Ishikawa (cell line): Measurements from ENCODE around the gene CA10.

Experiments
- CEBPB ChIP-seq: IDR thresholded peaks from 2 replicates; pipeline ENCODE4 v1.6.1; 2012
- CREB1 ChIP-seq: IDR thresholded peaks from 2 replicates; pipeline ENCODE4 v1.6.1; 2012; ENCODE audit warnings: low read depth
- EGR1 ChIP-seq: IDR thresholded peaks from 2 replicates; pipeline ENCODE4 v1.6.1; 2012
- EP300 ChIP-seq: IDR thresholded peaks from 2 replicates; pipeline ENCODE4 v1.6.1; 2012; ENCODE audit warnings: borderline replicate concordance
- FOXM1 ChIP-seq: IDR thresholded peaks from 2 replicates; pipeline ENCODE4 v1.6.1; 2012; ENCODE audit warnings: low read depth, borderline replicate concordance
- MAX ChIP-seq: IDR thresholded peaks from 2 replicates; pipeline ENCODE4 v1.6.1; 2012
- NFIC ChIP-seq: IDR thresholded peaks from 2 replicates; pipeline ENCODE4 v1.6.1; 2012
- RAD21 ChIP-seq: IDR thresholded peaks from 2 replicates; pipeline ENCODE4 v1.6.1; 2012; ENCODE audit warnings: low read depth
- REST ChIP-seq: IDR thresholded peaks from 2 replicates; pipeline ENCODE4 v1.6.1; 2012; ENCODE audit warnings: low read depth, mild to moderate bottlenecking
- TAF1 ChIP-seq: IDR thresholded peaks from 2 replicates; pipeline ENCODE4 v1.6.1; 2012; ENCODE audit warnings: low read depth, mild to moderate bottlenecking
- TCF12 ChIP-seq: IDR thresholded peaks from 2 replicates; pipeline ENCODE4 v1.6.1; 2012; ENCODE audit warnings: low read depth
- TEAD4 ChIP-seq: IDR thresholded peaks from 2 replicates; pipeline ENCODE4 v1.6.1; 2012
- USF1 ChIP-seq: IDR thresholded peaks from 2 replicates; pipeline ENCODE4 v1.6.1; 2012
- YY1 ChIP-seq: IDR thresholded peaks from 2 replicates; pipeline ENCODE4 v1.6.1; 2012; ENCODE audit warnings: low read depth
- ZBTB7A ChIP-seq: IDR thresholded peaks from 2 replicates; pipeline ENCODE4 v1.6.1; 2012; ENCODE audit warnings: low read depth

Gene CA10

GRCh38 chr17:51734462-51734861, 424.1 kb downstream of the CA10 start:
- TF ChIP-seq YY1: no peak
- TF ChIP-seq RAD21: peak; percentile 35; the same call in 1 of the 2 replicates

- TF ChIP-seq REST: no peak
- TF ChIP-seq TEAD4: no peak
- no peak for TF ChIP-seq FOXM1
- no peak for TF ChIP-seq TAF1
- TF ChIP-seq EGR1: no peak
- TF ChIP-seq CREB1: no peak
- TF ChIP-seq USF1: no peak
- TF ChIP-seq CEBPB: no peak
- no peak for TF ChIP-seq ZBTB7A
- TF ChIP-seq EP300: no peak
- TF ChIP-seq MAX: no peak
- no peak for TF ChIP-seq TCF12
- no peak for TF ChIP-seq YY1
- no peak for TF ChIP-seq NFIC
- TF ChIP-seq RAD21: no peak
Measured at GRCh38 chr17:51733166-51733565, 425.3 kb downstream of the CA10 start.

GRCh38 chr17:51731941-51732722, 426.4 kb downstream of the CA10 start:
- TF ChIP-seq EP300 (no peak), TCF12 (no peak), FOXM1 (no peak), TEAD4 (no peak), RAD21 (no peak)

- TF ChIP-seq FOXM1 (no peak), NFIC (no peak), TAF1 (no peak), MAX (no peak), ZBTB7A (no peak), EP300 (no peak), TCF12 (no peak), YY1 (no peak), RAD21 (no peak), EGR1 (no peak), CREB1 (no peak), REST (no peak), CEBPB (no peak), USF1 (no peak)
Measured at GRCh38 chr17:51730303-51731050, 428.0 kb downstream of the CA10 start.

GRCh38 chr17:51725185-51725584, 433.3 kb downstream of the CA10 start:
- TF ChIP-seq REST (no peak), YY1 (no peak), TEAD4 (no peak), USF1 (no peak), ZBTB7A (no peak), CEBPB (no peak), RAD21 (no peak), NFIC (no peak), TAF1 (no peak), EGR1 (no peak), EP300 (no peak), MAX (no peak), FOXM1 (no peak), CREB1 (no peak), TCF12 (no peak)
